Neural cell (in vitro differentiated cells): ENCODE data around the gene SND1. TPM values are rescaled to one million over a fixed set of nuclear protein-coding genes. Genes with fewer than 3 reads are reported as not detected.

Experiments used
- H2AFZ ChIP-seq: fragments of 200-600, 300-800 bp; sonication (generic), shearing (Covaris generic); 2 replicates; pipeline ENCODE4 v1.6.0; 2014; ENCODE audit warnings: low read depth, mild to moderate bottlenecking, antibody characterized with exemption, low read length, moderate library complexity
- H3F3A ChIP-seq: fragments of 200-600 bp; shearing (Covaris generic); 2 replicates; pipeline ENCODE4 v1.6.1; 2016; ENCODE audit warnings: mild to moderate bottlenecking, moderate library complexity, mixed read lengths, antibody characterized with exemption, low read length; ENCODE audit not compliant: insufficient read depth, poor library complexity, severe bottlenecking
- H3K27ac ChIP-seq: fragments of 200-600, 300-800 bp; sonication (generic), shearing (Covaris generic); 2 replicates; pipeline ENCODE4 v1.5.1; 2014; ENCODE audit warnings: mild to moderate bottlenecking, low read length, moderate library complexity
- H3K27me3 ChIP-seq: fragments of 300-800, 200-600 bp; sonication (generic), shearing (Covaris generic); 2 replicates; pipeline ENCODE4 v1.6.0; 2014; ENCODE audit warnings: mild to moderate bottlenecking, low read depth, low read length, moderate library complexity; ENCODE audit not compliant: insufficient read depth
- H3K36me3 ChIP-seq: fragments of 300-800, 200-600 bp; sonication (generic), shearing (Covaris generic); 2 replicates; pipeline ENCODE4 v1.5.1; 2014; ENCODE audit warnings: mild to moderate bottlenecking, antibody characterized with exemption, low read length, moderate library complexity; ENCODE audit not compliant: insufficient read depth
- H3K4me2 ChIP-seq: fragments of 300-800, 200-600 bp; sonication (generic), shearing (Covaris generic); 2 replicates; pipeline ENCODE4 v1.6.0; 2014; ENCODE audit warnings: mild to moderate bottlenecking, low read length
- H3K4me3 ChIP-seq: fragments of 300-800, 200-600 bp; sonication (generic), shearing (Covaris generic); 2 replicates; pipeline ENCODE4 v1.5.1; 2014; ENCODE audit warnings: mild to moderate bottlenecking, low read length, moderate library complexity
- H3K79me2 ChIP-seq: fragments of 200-600 bp; shearing (Covaris generic); replicated peaks from 2 replicates; pipeline ENCODE4 v1.6.0; 2014; ENCODE audit warnings: mild to moderate bottlenecking, low read length, moderate library complexity; ENCODE audit not compliant: insufficient read depth
- H3K9ac ChIP-seq: fragments of 300-800, 200-600 bp; sonication (generic), shearing (Covaris generic); 2 replicates; pipeline ENCODE4 v1.6.1; 2016; ENCODE audit warnings: mild to moderate bottlenecking, low read length, mixed read lengths
- H3K9me2 ChIP-seq: fragments of 200-600 bp; shearing (Covaris generic); 2 replicates; pipeline ENCODE4 v1.6.1; 2016; ENCODE audit warnings: mild to moderate bottlenecking, low read length, mixed read lengths; ENCODE audit not compliant: insufficient read depth
- H3K9me3 ChIP-seq: fragments of 200-600, 300-800 bp; sonication (generic), shearing (Covaris generic); 2 replicates; pipeline ENCODE4 v1.6.1; 2016; ENCODE audit warnings: mild to moderate bottlenecking, mixed run types, low read length, moderate library complexity, mixed read lengths
- H4K20me1 ChIP-seq: fragments of 200-600 bp; shearing (Covaris generic); 2 replicates; pipeline ENCODE4 v1.6.1; 2016; ENCODE audit warnings: mild to moderate bottlenecking, mixed run types; ENCODE audit not compliant: insufficient read depth
- EP300 ChIP-seq: fragments of 450-650 bp; conservative IDR thresholded peaks from 2 replicates; pipeline ENCODE4 v1.6.1; 2014; ENCODE audit warnings: antibody characterized with exemption, mild to moderate bottlenecking, moderate library complexity; ENCODE audit not compliant: poor library complexity, severe bottlenecking
- POLR2AphosphoS5 ChIP-seq: IDR thresholded peaks from 2 replicates; pipeline ENCODE4 v1.6.1; 2012
- RAD21 ChIP-seq: fragments of 450-650 bp; conservative IDR thresholded peaks from 2 replicates; pipeline ENCODE4 v1.6.1; 2014; ENCODE audit warnings: antibody characterized with exemption, mild to moderate bottlenecking, moderate library complexity
- SMC3 ChIP-seq: fragments of 450-650 bp; conservative IDR thresholded peaks from 2 replicates; pipeline ENCODE4 v1.6.1; 2014; ENCODE audit warnings: antibody characterized with exemption, mild to moderate bottlenecking, moderate library complexity; ENCODE audit not compliant: poor library complexity
- TAF1 ChIP-seq: IDR thresholded peaks from 2 replicates; pipeline ENCODE4 v1.6.1; 2012; ENCODE audit warnings: low read depth
- polyA plus RNA-seq: library from polyadenylated mRNA; depleted of rRNA; stranded (reverse); fragments of >200 nt; gene quantifications from 2 replicates; pipeline ENCODE4 v1.2.3, GENCODE V29; 2014
- TF ChIP-seq, protein P1 (sequence below): fragments of 450-650 bp; IDR thresholded peaks from 2 replicates; pipeline ENCODE4 v1.5.1; 2014; ENCODE audit warnings: antibody characterized with exemption, mild to moderate bottlenecking, moderate library complexity; ENCODE audit not compliant: poor library complexity, severe bottlenecking
- TF ChIP-seq, protein P2 (sequence below): IDR thresholded peaks from 2 replicates; pipeline ENCODE4 v1.6.1; 2012; ENCODE audit warnings: borderline replicate concordance

SND1 gene
- polyA plus RNA-seq, 1 donor from 2014 or later: 37.4 TPM

DNA sequence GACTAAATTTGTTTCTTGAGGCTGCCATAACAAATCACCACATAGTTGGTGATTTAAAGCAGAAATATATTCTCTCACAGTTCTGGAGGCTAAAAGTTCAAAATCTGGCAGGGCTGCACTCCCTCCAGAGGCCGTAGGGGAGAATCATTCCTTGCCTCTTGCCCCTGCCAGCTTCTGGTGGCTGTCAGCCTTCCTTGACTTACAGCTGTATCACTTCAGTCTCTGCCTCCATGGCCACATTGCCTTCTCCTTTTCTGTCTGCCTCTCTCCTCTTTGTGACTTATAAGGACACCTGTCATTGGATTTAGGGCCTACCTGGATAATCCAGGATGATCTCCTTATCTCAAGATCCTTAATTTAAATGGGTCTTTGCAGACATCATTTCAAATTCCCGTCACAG, 385.1 kb downstream of the SND1 start:
- no peak overlapping the region for H3K4me2 ChIP-seq
- H3K9ac ChIP-seq: no peak overlapping the region
- H3K27ac ChIP-seq: no peak overlapping the region
- H3K36me3 ChIP-seq: no peaks in the 10 kb centered on the region
- TF ChIP-seq SMC3 (no peak), RAD21 (no peak)
- no peak overlapping the region for H3K4me3 ChIP-seq
- H3K9me3 ChIP-seq: no peaks in the 10 kb centered on the region
- no peak overlapping the region for H2AFZ ChIP-seq
- no peaks in the 10 kb centered on the region for H3K9me2 ChIP-seq
- no peaks in the 10 kb centered on the region for H3K27me3 ChIP-seq
- H4K20me1 ChIP-seq: no peaks in the 10 kb centered on the region
- H3K79me2 ChIP-seq: no peaks in the 10 kb centered on the region
- H3F3A ChIP-seq: no peaks in the 10 kb centered on the region

DNA sequence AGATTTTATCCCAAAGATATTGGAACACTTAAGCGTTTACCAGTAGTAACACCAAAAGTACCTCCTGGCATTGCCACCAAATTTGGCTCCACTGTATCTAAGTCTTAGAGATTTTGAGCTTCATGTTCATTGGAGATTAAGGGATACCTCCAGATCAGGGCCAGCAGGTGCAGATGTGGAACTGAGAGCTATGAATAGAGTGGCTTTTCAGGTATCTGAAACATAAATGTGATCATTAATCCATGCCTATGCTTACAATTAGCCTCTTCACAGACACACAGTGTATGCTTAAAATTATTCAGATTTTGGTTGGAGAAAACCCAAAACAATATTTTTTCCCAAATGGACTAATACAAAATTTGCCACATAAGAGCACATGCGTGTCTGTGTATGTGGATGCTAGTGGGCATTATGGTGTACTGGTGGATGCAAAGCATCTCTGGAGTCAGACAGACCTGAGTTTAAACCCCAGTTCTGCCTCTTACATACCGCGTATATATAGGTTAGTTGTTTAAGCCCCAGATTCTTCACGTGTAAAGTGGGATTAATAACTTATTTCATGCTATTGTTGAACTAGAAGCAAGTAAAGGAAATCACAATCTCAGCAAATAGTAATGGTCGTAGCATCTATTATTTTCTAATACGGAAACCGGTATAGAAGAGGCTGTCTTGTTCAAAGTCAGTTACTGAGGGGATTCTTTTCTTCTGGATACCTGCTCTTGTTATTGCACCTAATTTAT, 386.1 kb downstream of the SND1 start:
- Histone ChIP-seq H3K27me3 (no peaks in the 10 kb centered on the region), H3K36me3 (no peaks in the 10 kb centered on the region), H3K4me2 (no peak overlapping the region), H2AFZ (no peak overlapping the region), H3K79me2 (no peaks in the 10 kb centered on the region), H3K9me2 (no peaks in the 10 kb centered on the region), H4K20me1 (no peaks in the 10 kb centered on the region), H3K4me3 (no peak overlapping the region), H3K27ac (no peak overlapping the region), H3F3A (no peaks in the 10 kb centered on the region), H3K9ac (no peak overlapping the region), H3K9me3 (no peaks in the 10 kb centered on the region)
- TF ChIP-seq, protein P1, sequence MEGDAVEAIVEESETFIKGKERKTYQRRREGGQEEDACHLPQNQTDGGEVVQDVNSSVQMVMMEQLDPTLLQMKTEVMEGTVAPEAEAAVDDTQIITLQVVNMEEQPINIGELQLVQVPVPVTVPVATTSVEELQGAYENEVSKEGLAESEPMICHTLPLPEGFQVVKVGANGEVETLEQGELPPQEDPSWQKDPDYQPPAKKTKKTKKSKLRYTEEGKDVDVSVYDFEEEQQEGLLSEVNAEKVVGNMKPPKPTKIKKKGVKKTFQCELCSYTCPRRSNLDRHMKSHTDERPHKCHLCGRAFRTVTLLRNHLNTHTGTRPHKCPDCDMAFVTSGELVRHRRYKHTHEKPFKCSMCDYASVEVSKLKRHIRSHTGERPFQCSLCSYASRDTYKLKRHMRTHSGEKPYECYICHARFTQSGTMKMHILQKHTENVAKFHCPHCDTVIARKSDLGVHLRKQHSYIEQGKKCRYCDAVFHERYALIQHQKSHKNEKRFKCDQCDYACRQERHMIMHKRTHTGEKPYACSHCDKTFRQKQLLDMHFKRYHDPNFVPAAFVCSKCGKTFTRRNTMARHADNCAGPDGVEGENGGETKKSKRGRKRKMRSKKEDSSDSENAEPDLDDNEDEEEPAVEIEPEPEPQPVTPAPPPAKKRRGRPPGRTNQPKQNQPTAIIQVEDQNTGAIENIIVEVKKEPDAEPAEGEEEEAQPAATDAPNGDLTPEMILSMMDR: no peak
- TF ChIP-seq EP300: no peak
- TF ChIP-seq RAD21: no peak
- TF ChIP-seq POLR2AphosphoS5: no peak

DNA sequence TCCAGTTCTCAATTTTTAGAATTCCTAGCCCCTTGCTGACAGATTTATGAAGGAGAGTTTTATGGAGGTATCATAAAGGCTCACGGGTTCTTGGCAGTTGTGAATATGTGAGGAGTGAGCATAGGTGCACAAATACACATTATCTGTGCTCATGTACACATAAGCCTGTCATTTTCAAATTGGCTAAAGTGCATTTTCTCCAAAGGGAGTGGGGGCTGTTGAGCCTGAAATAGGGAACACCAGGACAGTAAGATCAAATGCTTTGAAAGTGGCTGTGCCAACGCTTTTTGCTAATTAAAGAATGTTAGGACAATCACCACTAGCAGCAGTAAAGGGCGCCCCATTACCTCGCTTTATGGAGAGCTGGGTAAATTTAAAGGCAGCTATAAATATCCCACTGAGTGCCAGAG, 387.6 kb downstream of the SND1 start:
- H3K9ac ChIP-seq: no peak overlapping the region
- H3K4me2 ChIP-seq: no peak overlapping the region
- H3K27ac ChIP-seq: no peak overlapping the region
- no peak overlapping the region for H3K4me3 ChIP-seq
- H3K9me2 ChIP-seq: no peaks in the 10 kb centered on the region
- H2AFZ ChIP-seq: no peak overlapping the region
- TF ChIP-seq, protein P2, sequence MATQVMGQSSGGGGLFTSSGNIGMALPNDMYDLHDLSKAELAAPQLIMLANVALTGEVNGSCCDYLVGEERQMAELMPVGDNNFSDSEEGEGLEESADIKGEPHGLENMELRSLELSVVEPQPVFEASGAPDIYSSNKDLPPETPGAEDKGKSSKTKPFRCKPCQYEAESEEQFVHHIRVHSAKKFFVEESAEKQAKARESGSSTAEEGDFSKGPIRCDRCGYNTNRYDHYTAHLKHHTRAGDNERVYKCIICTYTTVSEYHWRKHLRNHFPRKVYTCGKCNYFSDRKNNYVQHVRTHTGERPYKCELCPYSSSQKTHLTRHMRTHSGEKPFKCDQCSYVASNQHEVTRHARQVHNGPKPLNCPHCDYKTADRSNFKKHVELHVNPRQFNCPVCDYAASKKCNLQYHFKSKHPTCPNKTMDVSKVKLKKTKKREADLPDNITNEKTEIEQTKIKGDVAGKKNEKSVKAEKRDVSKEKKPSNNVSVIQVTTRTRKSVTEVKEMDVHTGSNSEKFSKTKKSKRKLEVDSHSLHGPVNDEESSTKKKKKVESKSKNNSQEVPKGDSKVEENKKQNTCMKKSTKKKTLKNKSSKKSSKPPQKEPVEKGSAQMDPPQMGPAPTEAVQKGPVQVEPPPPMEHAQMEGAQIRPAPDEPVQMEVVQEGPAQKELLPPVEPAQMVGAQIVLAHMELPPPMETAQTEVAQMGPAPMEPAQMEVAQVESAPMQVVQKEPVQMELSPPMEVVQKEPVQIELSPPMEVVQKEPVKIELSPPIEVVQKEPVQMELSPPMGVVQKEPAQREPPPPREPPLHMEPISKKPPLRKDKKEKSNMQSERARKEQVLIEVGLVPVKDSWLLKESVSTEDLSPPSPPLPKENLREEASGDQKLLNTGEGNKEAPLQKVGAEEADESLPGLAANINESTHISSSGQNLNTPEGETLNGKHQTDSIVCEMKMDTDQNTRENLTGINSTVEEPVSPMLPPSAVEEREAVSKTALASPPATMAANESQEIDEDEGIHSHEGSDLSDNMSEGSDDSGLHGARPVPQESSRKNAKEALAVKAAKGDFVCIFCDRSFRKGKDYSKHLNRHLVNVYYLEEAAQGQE: no peak
- TF ChIP-seq POLR2AphosphoS5 (peak; percentile 48), TAF1 (no peak)
- no peaks in the 10 kb centered on the region for H3K9me3 ChIP-seq
- H3K27me3 ChIP-seq: no peaks in the 10 kb centered on the region
- H3K36me3 ChIP-seq: no peaks in the 10 kb centered on the region
- H4K20me1 ChIP-seq: no peaks in the 10 kb centered on the region
- no peaks in the 10 kb centered on the region for H3F3A ChIP-seq
- H3K79me2 ChIP-seq: no peaks in the 10 kb centered on the region
